Thymus (tissue), 14 donors: Measurements from ENCODE around the gene GPHB5. TPM values are rescaled to one million over a fixed set of nuclear protein-coding genes. Genes with fewer than 3 reads are reported as not detected.

ENCODE experiments used
- DNase-seq, 9 donors: peaks; one replicate each; pipeline ENCODE4 v3.0.0-alpha.2; 2013; ENCODE audit warnings: low spot score in 9 of 9, low read depth in 6 of 9, missing footprints in 1 of 9
- H3K27ac ChIP-seq, 2 donors: one replicate each; pipeline ENCODE4 v1.5.1; 2013; ENCODE audit warnings: control low read depth in 1 of 2, low read depth in 1 of 2, low read length in 1 of 2, mild to moderate bottlenecking in 1 of 2, moderate library complexity in 1 of 2
- H3K27me3 ChIP-seq, 2 donors: one replicate each; pipeline ENCODE4 v1.5.1; 2013; ENCODE audit warnings: low read length in 1 of 2; ENCODE audit not compliant: control insufficient read depth in 2 of 2, insufficient read depth in 1 of 2
- H3K36me3 ChIP-seq, 2 donors: one replicate each; pipeline ENCODE4 v1.5.1; 2013; ENCODE audit warnings: low read length in 1 of 2, mild to moderate bottlenecking in 1 of 2, moderate library complexity in 1 of 2; ENCODE audit not compliant: control insufficient read depth in 2 of 2, insufficient read depth in 2 of 2
- H3K4me1 ChIP-seq, 2 donors: one replicate each; pipeline ENCODE4 v1.5.1; 2013; ENCODE audit warnings: low read length in 2 of 2; ENCODE audit not compliant: control insufficient read depth in 2 of 2, insufficient read depth in 2 of 2
- H3K4me3 ChIP-seq, 2 donors: one replicate each; pipeline ENCODE4 v1.5.1; 2013; ENCODE audit warnings: low read length in 2 of 2, control low read depth in 1 of 2, mild to moderate bottlenecking in 1 of 2
- H3K9me3 ChIP-seq, 2 donors: one replicate each; pipeline ENCODE4 v1.5.1; 2013; ENCODE audit warnings: low read length in 1 of 2, mild to moderate bottlenecking in 1 of 2; ENCODE audit not compliant: control insufficient read depth in 2 of 2, insufficient read depth in 1 of 2
- WGBS: extraction: QIAGEN DNeasy Blood & Tissue Kit; methylation state at CpG from one replicate; pipeline ENCODE4 v1.1.7; 2013; 5-methylcytosine and 5-hydroxymethylcytosine counted together
- long read RNA-seq, 10 donors: transcript quantifications; one replicate each; lab custom pipeline, GENCODE V29; 2026
- polyA plus RNA-seq: library from polyadenylated mRNA; stranded (reverse); fragments of 200-250 nt; gene quantifications from one replicate; pipeline ENCODE4 v1.2.3, GENCODE V29; 2013
- total RNA-seq: library from RNA; stranded (reverse); fragments of 120-200 nt; gene quantifications from one replicate; pipeline ENCODE4 v1.2.4, GENCODE V29; 2013
- donor health status: healthy.

The GPHB5 gene, protein sequence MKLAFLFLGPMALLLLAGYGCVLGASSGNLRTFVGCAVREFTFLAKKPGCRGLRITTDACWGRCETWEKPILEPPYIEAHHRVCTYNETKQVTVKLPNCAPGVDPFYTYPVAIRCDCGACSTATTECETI
- total RNA-seq (not detected), polyA plus RNA-seq (0.34 TPM)
- long read RNA-seq, donor 1, result 0 reads
- long read RNA-seq, donor 2, result 0 reads
- long read RNA-seq, donor 3, result 0 reads
- long read RNA-seq, donor 4, result 0 reads
- long read RNA-seq, donor 5, result 0 reads
- long read RNA-seq, donor 6, result 0 reads
- long read RNA-seq, donor 7, result 0 reads
- long read RNA-seq, donor 8, result 0 reads
- long read RNA-seq, donor 9, result 0 reads
- long read RNA-seq, donor 10, result 0 reads

DNA sequence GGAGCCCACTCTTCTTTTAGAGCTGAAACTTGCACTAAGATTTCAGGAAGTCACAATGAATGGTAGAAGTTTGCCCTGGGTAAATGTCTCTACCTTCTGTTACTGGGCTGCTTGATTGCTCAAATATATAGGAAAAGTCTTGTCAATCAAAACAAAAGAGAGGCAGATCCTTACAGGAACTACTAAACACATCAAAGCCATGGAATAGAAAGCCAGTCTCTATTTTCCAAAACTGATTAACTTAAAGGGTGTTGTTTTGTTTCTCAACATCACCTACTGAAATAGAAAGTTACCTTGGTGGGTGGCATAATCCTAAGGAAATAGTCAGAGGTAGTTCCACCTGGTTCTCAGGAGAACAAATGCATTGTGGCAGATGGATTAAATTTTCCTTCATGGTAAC is at the start of gene GPHB5:
Gene GPHB5 (minus strand): TSS at position 101 of the 400 bp plus-strand sequence. CDS start 1,086 bp downstream, outside the sequence.
- Histone ChIP-seq H3K4me3 (no peak within 1 kb of the TSS), H3K36me3 (no peaks in the 10 kb centered on the region), H3K4me1 (no peaks in the 10 kb centered on the region), H3K27me3 (no peaks in the 10 kb centered on the region), H3K27ac (no peak within 1 kb of the TSS), H3K9me3 (no peaks in the 10 kb centered on the region)
- no peak for DNase-seq

DNA sequence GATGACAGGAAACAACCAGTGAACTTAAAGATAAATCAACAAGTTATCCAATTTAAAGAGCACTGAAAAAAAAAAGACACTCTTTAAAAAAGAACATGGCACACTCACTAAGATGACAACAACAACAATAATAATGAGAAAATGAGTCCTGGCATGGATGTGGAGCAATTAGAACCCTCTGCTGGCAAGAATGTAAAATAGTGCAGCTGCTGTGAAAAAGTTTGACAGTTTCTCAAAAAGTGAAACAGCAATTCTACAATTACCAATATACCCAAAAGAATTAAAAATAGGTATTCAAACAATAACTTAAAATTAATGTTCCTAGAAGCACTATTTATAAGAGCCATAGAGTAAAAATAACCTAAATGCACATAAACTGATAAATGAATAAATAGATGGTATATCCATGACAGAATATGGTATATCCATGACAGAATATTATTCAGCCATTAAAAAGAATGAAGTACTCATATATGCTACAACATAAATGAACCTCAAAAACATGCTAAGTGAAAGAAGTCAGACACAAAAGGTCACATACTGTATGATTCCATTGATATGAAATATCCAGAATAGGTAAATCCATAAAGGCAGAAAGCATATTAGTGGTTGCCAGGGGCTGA is 49.1 kb upstream of the GPHB5 start:
- no peak overlapping the region for H3K27ac ChIP-seq
- DNase-seq, result no peak
- H3K4me1 ChIP-seq, result no peaks in the 10 kb centered on the region
- no peaks in the 10 kb centered on the region for H3K27me3 ChIP-seq
- H3K9me3 ChIP-seq, result no peaks in the 10 kb centered on the region
- no peak overlapping the region for H3K4me3 ChIP-seq
- peaks cover 0 to under 1% of the 10 kb centered on the region in 2 donors for H3K36me3 ChIP-seq

DNA sequence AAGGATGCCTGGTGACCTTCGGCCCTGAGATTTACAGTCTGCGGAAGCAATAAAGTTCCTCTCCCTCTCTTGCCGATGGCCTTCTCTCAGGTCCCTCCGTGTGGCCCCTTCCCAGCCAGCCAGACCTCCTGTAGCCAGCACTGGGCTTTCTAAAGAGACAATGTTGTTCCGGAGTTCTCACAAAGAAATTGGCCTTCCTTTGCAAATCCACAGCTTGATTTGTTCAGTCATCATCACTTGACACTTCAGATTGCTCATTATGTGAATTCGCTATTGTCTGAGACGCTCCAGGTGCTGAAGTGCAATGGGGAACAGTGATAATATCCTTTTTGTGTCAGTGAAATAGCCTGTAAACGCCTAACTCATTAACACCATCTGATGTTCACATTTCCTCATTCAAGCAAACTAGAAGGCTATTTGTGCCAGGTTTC is 43.7 kb upstream of the GPHB5 start:
- WGBS, result 59% methylated on average over 8 of the region's 8 CpGs
- Histone ChIP-seq H3K4me1 (no peaks in the 10 kb centered on the region), H3K4me3 (no peak overlapping the region), H3K27ac (no peak overlapping the region), H3K9me3 (no peaks in the 10 kb centered on the region), H3K36me3 (no peaks in the 10 kb centered on the region), H3K27me3 (no peaks in the 10 kb centered on the region)
- no peak for DNase-seq

DNA sequence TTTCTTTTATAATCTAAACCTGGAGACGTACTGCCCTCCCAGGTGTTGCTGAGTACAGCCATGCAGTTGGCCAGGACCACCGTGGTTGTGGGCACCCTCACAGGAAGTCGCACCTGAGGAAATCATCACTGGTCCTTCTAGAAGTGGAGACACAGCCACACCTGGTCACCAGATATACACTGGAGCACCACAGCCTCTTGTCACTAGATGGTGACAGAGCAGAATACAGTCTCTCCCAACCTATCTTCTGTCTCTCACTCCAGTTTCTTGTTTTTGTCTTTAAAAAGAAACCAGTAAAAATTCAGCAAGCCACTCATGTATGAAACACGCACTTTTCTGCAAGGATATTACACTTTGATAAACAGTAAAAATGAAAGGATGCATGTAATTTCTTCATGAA is 43.1 kb upstream of the GPHB5 start:
- Histone ChIP-seq H3K4me1 (no peaks in the 10 kb centered on the region), H3K36me3 (no peaks in the 10 kb centered on the region), H3K27me3 (no peaks in the 10 kb centered on the region), H3K27ac (no peak overlapping the region), H3K4me3 (no peak overlapping the region), H3K9me3 (no peaks in the 10 kb centered on the region)
- no peak for DNase-seq
- WGBS, result 68% methylated on average over 4 of the region's 4 CpGs

DNA sequence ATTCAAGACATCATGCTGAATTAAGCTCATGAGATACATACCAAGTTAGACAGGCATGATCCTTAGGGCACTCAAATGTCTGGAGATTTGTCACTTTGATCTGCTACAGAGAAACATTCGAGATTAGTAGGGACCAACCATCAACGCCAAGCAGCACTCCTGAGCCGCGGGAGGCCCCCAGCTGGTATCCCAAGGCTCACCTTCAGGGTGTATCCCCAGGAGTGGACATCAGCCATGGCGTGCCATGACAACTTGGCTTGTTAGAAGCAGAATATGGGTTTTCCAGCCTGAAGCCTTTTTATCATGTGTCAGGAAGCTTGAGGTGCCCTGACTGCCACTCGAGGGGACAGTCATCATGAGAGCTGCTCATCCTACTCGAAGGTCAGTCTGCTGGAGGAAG is 39.1 kb upstream of the GPHB5 start:
- no peak overlapping the region for H3K4me3 ChIP-seq
- no peak for DNase-seq
- whole genome bisulfite sequencing, result 97% methylated on average over 7 of the region's 7 CpGs
- no peaks in the 10 kb centered on the region for H3K36me3 ChIP-seq
- no peak overlapping the region for H3K27ac ChIP-seq
- no peaks in the 10 kb centered on the region for H3K9me3 ChIP-seq
- H3K27me3 ChIP-seq, result peaks cover 2 to 3% of the 10 kb centered on the region in 2 donors
- H3K4me1 ChIP-seq, result no peaks in the 10 kb centered on the region

DNA sequence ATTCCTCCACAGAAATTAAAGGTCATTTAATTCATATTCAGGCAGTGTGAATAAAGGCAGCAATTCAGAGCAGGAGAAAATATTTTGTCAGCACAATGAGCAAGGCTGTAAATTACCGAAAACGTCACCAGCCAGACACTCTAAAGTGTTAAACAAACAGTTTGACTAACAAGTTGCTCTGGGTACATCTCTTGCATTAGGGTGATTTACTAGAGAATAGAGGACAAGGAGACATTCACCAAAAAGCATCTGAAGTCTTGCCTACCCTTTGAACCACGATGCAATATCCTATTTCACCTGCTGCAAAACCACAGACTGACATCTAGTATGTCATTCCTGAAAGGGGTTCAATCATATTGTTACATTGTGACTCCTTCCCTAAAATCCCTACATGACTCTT is 27.1 kb upstream of the GPHB5 start:
- Histone ChIP-seq H3K27ac (no peak overlapping the region), H3K4me3 (no peak overlapping the region), H3K36me3 (no peaks in the 10 kb centered on the region), H3K4me1 (no peaks in the 10 kb centered on the region), H3K9me3 (no peaks in the 10 kb centered on the region), H3K27me3 (no peaks in the 10 kb centered on the region)
- no peak for DNase-seq
- WGBS, result 68% methylated on average over 3 of the region's 3 CpGs

DNA sequence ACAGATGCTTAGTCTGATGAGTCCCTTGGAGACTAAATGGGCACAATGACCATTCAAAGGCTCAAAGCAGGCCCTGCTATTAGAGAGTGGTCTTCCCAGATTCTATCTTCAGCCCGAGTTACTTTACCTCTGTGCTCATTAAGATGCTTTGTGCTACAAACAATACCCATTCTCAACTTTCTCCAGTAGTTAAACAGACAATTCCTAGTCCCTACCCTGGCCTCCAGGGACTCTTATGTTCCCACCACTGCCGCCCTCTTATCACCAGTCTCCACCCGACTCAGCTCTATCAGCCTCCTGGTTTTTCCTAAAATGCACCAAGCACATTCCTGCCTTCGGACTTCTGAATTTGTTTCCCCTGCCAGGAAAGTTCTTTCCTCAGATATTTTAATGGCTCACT is 25.6 kb upstream of the GPHB5 start:
- no peaks in the 10 kb centered on the region for H3K27me3 ChIP-seq
- DNase-seq, result no peak
- WGBS, result 81% methylated on average over 4 of the region's 4 CpGs

DNA sequence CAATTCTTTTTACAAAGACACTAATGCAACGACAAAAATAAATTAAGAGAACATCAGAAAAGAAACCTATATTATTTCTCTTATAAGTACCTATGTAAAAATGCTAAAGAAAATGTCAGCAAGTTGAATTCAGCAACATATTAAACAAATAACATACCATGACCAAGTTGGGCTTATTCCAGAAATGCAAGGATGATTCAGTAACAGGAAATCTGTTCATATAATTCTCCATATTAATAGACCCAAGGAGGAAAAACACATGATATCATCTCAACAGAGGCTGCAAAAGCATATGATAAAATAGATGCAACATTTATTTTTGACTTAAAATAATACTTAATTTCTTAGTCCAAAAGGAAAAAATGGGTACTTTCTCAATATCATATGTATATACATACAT is 25.1 kb upstream of the GPHB5 start:
- Histone ChIP-seq H3K9me3 (no peaks in the 10 kb centered on the region), H3K27ac (no peak overlapping the region), H3K4me1 (no peaks in the 10 kb centered on the region), H3K27me3 (no peaks in the 10 kb centered on the region), H3K4me3 (no peak overlapping the region), H3K36me3 (no peaks in the 10 kb centered on the region)
- no peak for DNase-seq
- 91% methylated on average over 1 of the region's 1 CpG for WGBS

More for the DNA sequence above, 25.6 kb upstream of the GPHB5 start:
- no peak overlapping the region for H3K27ac ChIP-seq
- H3K9me3 ChIP-seq, result no peaks in the 10 kb centered on the region
- no peak overlapping the region for H3K4me3 ChIP-seq
- H3K36me3 ChIP-seq, result no peaks in the 10 kb centered on the region
- H3K4me1 ChIP-seq, result no peaks in the 10 kb centered on the region

DNA sequence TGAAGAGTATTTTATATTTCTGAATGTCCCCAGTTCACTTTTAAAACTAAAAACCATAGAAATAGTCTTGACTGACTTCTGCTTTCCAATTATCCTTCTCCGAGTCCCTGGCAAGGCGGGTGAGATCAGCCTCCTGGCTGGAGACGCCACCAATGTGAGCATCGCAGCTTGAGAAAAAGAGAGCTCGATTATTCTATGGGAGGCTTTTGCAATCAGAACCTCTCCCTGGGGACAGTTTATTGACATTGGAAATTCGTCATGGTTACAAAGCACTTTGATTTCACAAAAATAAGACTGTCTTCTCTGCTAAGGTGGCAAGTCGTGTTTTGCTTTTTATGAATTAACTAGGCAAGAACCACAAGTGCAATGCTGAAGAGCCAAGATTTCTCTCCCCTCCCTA is 23.6 kb upstream of the GPHB5 start:
- DNase-seq, result no peak
- no peaks in the 10 kb centered on the region for H3K9me3 ChIP-seq
- no peak overlapping the region for H3K27ac ChIP-seq

More for the DNA sequence above, 23.6 kb upstream of the GPHB5 start:
- WGBS, result 86% methylated on average over 7 of the region's 7 CpGs
- H3K4me3 ChIP-seq, result no peak overlapping the region
- no peaks in the 10 kb centered on the region for H3K36me3 ChIP-seq
- no peaks in the 10 kb centered on the region for H3K4me1 ChIP-seq
- H3K27me3 ChIP-seq, result no peaks in the 10 kb centered on the region
